ENCODE measurements around the gene GTF2E1.
A peak's percentile ranks its signal among the peaks of the same experiment; 100 is the strongest.
"Not testable (repeated sequence)": the region's sequence is repeated elsewhere in the genome, so short reads cannot be mapped to it uniquely, and the experiment has no call there.

GTF2E1 gene

DNA sequence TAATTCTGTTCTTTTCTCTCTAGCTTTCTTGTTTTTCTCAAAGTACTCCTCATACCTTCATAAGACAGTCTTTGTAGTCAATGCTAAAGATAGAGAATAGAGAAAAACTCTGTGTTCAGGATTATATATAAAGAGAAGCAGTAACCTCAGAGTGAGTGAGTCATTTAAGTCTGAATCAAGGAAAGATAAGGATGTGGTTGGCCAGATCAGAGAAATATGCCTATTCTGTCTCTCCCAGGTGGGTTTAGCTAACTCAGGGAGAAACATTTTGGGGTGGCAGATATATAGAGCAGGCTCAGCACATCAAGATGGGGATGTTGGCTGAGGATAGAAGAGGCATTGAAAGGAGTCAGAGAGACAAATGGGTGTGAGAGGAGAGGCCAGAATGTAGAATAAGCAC lies 31.4 kb downstream of the GTF2E1 start:
- in situ Hi-C loops (cut with HindIII; ENCODE audit: low sequenced_read_pairs), result no loop called here
- peak; percentile 63 for DNase-seq (ENCODE audit: low read depth, low spot score)
- H3K4me3 ChIP-seq (ENCODE audit: low read depth, low read length), result no peak overlapping the region
- TF ChIP-seq CTCF (IDR thresholded peaks at IDR 0.05; ENCODE audit: low read depth, low read length), result no peak

- no peak for TF ChIP-seq CTCF (IDR thresholded peaks at IDR 0.05; ENCODE audit: low read depth, low read length)
- in situ Hi-C loops (cut with HindIII; ENCODE audit: low sequenced_read_pairs), result no loop called here
- no peak for DNase-seq (ENCODE audit: low read depth, low spot score)
- H3K4me3 ChIP-seq (ENCODE audit: low read depth, low read length), result no peak overlapping the region
These were observed 32.9 kb downstream of the GTF2E1 start for GRCh38 chr3:120775411-120775810.

GRCh38 chr3:120778776-120779175 lies 36.2 kb downstream of the GTF2E1 start:
- in situ Hi-C loops (cut with HindIII; ENCODE audit: low sequenced_read_pairs), result no loop called here

DNA sequence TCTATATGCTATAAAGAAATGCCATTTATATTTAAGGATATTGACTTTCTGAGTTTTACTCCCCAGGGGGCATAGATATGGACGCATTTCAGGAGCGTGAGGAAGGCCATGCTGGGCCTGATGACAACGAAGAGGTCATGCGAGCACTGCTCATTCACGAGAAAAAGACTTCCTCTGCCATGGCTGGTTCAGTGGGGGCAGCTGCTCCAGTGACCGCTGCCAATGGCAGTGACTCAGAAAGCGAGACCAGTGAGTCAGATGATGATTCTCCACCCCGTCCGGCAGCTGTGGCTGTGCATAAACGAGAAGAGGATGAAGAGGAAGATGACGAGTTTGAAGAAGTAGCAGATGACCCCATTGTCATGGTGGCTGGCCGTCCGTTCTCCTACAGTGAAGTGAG lies 38.4 kb downstream of the GTF2E1 start:
- H3K4me3 ChIP-seq (ENCODE audit: low read depth, low read length), result no peak overlapping the region
- DNase-seq (ENCODE audit: low read depth, low spot score), result peak; percentile 90
- no peak for TF ChIP-seq CTCF (IDR thresholded peaks at IDR 0.05; ENCODE audit: low read depth, low read length)
- in situ Hi-C loops (cut with HindIII; ENCODE audit: low sequenced_read_pairs), result no loop called here

More at GRCh38 chr3:120778776-120779175, 36.2 kb downstream of the GTF2E1 start:
- no peak overlapping the region for H3K4me3 ChIP-seq (ENCODE audit: low read depth, low read length)
- no peak for DNase-seq (ENCODE audit: low read depth, low spot score)
- no peak for TF ChIP-seq CTCF (IDR thresholded peaks at IDR 0.05; ENCODE audit: low read depth, low read length)

- H3K4me3 ChIP-seq (ENCODE audit: low read depth, low read length); in situ Hi-C loops (cut with HindIII; ENCODE audit: low sequenced_read_pairs): not testable (repeated sequence)
- peak; percentile 29 for DNase-seq (ENCODE audit: low read depth, low spot score)
These were observed 43.3 kb downstream of the GTF2E1 start for GRCh38 chr3:120785832-120786231.

DNA sequence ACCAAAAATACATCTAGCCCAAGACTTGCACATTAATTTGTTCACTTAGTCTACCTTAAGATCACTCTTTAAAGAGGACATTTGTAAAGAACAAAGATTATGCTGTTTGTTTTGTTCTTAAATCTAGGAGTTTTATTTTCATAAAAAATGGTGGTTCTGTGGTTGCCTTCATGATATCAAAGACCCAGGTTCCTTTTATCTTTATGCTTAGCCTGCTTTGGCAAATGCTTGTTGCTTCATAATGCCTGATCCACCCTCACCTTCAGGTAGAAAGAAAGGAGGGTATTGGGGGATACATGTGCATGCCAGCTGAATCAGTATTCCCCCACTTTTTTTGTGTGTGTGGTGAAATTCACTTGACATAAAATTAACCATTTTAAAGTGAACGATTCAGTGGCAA lies 48.5 kb downstream of the GTF2E1 start:
- no peak overlapping the region for H3K4me3 ChIP-seq (ENCODE audit: low read depth, low read length)
- no peak for TF ChIP-seq CTCF (IDR thresholded peaks at IDR 0.05; ENCODE audit: low read depth, low read length)
- no peak for DNase-seq (ENCODE audit: low read depth, low spot score)
- in situ Hi-C loops (cut with HindIII; ENCODE audit: low sequenced_read_pairs), result no loop called here

GRCh38 chr3:120791913-120792312 lies 49.4 kb downstream of the GTF2E1 start:
- TF ChIP-seq CTCF (IDR thresholded peaks at IDR 0.05; ENCODE audit: low read depth, low read length), result no peak
- in situ Hi-C loops (cut with HindIII; ENCODE audit: low sequenced_read_pairs), result no loop called here
- no peak overlapping the region for H3K4me3 ChIP-seq (ENCODE audit: low read depth, low read length)
- peak; percentile 26 for DNase-seq (ENCODE audit: low read depth, low spot score)
